Measurements from ENCODE around the gene SMG6.

SMG6 gene

GRCh38 chr17:2303204-2304188, at the start of gene SMG6, which contains the start of gene SRR:
Gene SMG6 (minus strand): TSS chr17:2303785. CDS start chr17:2303720, 65 bp downstream.
Gene SRR (plus strand): TSS chr17:2303950. CDS start chr17:2315561, 11,611 bp downstream.
- Histone ChIP-seq H3K9me3 (ENCODE audit: severe bottlenecking) (no peaks in the 10 kb centered on the region), H3K4me3 (ENCODE audit: low read depth, low read length) (peak within 1 kb of the TSS; percentile 88), H3K27ac (peak within 1 kb of the TSS; percentile 95), H3K36me3 (peaks cover 25% of the 10 kb centered on the region), H3K27me3 (ENCODE audit: insufficient read depth, low read depth, severe bottlenecking) (no peaks in the 10 kb centered on the region)
- DNase-seq = peak; percentile 92
- no peak for TF ChIP-seq CTCF (IDR thresholded peaks at IDR 0.05; ENCODE audit: low read depth, low read length)

DNA sequence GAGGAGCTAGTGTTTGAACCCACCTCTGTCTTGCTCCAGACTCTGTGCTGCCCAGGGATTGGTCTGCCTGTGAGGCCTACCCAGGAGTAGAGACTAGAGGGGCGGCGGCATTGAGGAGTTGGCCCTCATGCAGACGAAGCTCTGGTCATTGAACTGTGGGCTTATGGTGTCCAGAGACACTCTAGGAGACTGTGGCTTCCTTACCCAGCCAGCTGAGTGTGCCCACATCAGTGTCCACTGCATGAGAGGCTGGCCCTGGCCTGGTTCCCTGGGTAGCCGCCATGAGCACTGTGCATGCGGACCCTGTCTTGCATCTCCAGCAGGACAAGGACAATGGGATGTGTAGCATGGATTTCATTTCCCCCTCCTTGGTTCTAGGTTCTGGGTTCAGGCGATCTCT, 47.7 kb upstream of the SMG6 start:
- H3K36me3 ChIP-seq = no peaks in the 10 kb centered on the region
- no peak for DNase-seq
- no peaks in the 10 kb centered on the region for H3K9me3 ChIP-seq (ENCODE audit: severe bottlenecking)
- TF ChIP-seq CTCF (IDR thresholded peaks at IDR 0.05; ENCODE audit: low read depth, low read length) = no peak
- H3K27me3 ChIP-seq (ENCODE audit: insufficient read depth, low read depth, severe bottlenecking) = no peaks in the 10 kb centered on the region
- no peak overlapping the region for H3K27ac ChIP-seq
- H3K4me3 ChIP-seq (ENCODE audit: low read depth, low read length) = no peak overlapping the region

DNA sequence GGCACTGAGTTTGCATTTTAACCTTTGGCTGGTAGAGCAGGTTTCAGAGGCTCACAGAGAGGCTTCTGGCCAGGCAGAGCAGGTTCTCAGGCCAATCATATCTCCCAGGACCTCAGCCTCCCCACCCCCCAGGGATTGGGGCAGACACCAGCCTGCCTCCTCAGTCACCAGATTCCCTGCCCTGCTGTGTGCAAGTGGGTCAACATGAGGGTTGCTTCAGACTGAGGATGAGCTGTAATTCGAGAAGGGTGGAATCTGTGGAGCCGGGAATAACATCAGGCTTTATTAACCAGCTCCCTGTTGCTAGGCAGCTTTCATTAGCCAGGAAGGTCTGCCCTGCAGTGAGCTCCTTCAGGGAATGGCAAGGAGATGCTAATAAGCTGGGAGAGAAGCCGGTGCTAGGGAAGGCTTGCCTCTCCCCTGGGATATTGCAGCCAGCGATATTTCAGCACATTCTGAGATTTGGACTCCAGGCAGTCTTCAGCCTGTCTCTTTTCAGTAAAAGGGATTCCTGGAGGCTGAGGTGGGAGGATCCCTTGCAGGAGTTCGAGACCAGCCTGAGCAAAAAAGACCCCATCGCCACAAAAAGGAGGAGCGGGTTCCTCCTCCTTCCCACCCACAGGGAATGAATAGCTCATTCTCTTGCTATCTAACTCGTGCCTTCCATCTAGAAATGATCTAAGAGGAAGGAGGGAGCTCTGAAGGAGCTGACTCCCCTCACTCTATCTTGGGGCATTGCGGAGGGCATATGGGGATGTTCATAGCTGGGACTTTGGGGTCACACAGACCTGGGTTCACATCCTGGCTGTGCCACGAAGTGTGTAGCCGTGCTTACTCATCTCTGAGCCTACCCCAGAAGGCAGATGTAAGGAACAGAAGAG, 44.5 kb upstream of the SMG6 start:
- peak; percentile 94 for DNase-seq
- peaks cover 7% of the 10 kb centered on the region for H3K36me3 ChIP-seq
- no peak for TF ChIP-seq CTCF (IDR thresholded peaks at IDR 0.05; ENCODE audit: low read depth, low read length)
- no peaks in the 10 kb centered on the region for H3K9me3 ChIP-seq (ENCODE audit: severe bottlenecking)
- H3K27ac ChIP-seq = peak overlapping the region; percentile 77
- no peak overlapping the region; the same call in 1 of the 2 replicates for H3K4me3 ChIP-seq (ENCODE audit: low read depth, low read length)
- no peaks in the 10 kb centered on the region for H3K27me3 ChIP-seq (ENCODE audit: insufficient read depth, low read depth, severe bottlenecking)

GRCh38 chr17:2346475-2346874, 42.9 kb upstream of the SMG6 start:
- TF ChIP-seq CTCF (IDR thresholded peaks at IDR 0.05; ENCODE audit: low read depth, low read length) = no peak
- H3K27me3 ChIP-seq (ENCODE audit: insufficient read depth, low read depth, severe bottlenecking) = no peaks in the 10 kb centered on the region
- H3K4me3 ChIP-seq (ENCODE audit: low read depth, low read length) = no peak overlapping the region
- DNase-seq = no peak
- peaks cover 12% of the 10 kb centered on the region for H3K36me3 ChIP-seq
- H3K9me3 ChIP-seq (ENCODE audit: severe bottlenecking) = no peaks in the 10 kb centered on the region
- no peak overlapping the region for H3K27ac ChIP-seq

DNA sequence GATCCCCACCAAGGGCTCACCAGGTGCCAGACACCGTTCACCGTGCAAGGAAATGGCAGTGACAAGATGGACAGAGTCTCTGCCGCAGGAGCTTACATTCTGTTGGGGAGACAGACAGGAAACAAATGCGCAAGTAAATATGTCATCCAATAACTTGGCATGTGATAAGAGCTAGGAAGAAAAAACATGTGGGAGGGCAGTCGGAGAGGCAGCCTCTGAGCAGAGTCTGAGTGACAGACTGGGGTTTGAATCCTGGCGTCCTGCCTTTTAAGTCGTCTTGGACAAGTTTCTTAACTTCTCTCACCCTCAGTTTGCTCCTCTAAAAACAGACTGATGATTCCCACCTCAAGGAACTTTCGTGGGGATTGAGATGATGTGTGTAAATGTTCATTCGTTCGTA, 40.9 kb upstream of the SMG6 start:
- Histone ChIP-seq H3K36me3 (peaks cover 14% of the 10 kb centered on the region), H3K4me3 (ENCODE audit: low read depth, low read length) (no peak overlapping the region), H3K27me3 (ENCODE audit: insufficient read depth, low read depth, severe bottlenecking) (no peaks in the 10 kb centered on the region), H3K27ac (no peak overlapping the region), H3K9me3 (ENCODE audit: severe bottlenecking) (no peaks in the 10 kb centered on the region)
- no peak for TF ChIP-seq CTCF (IDR thresholded peaks at IDR 0.05; ENCODE audit: low read depth, low read length)
- no peak for DNase-seq
